ENCODE measurements around the gene GRHL1. TPM values are rescaled to one million over a fixed set of nuclear protein-coding genes. Genes with fewer than 3 reads are reported as not detected.

GRHL1 gene
- total and polyA plus RNA-seq, 12 donors: 0.57 to 2.6 (median 1.2) TPM; not detected in 1

DNA sequence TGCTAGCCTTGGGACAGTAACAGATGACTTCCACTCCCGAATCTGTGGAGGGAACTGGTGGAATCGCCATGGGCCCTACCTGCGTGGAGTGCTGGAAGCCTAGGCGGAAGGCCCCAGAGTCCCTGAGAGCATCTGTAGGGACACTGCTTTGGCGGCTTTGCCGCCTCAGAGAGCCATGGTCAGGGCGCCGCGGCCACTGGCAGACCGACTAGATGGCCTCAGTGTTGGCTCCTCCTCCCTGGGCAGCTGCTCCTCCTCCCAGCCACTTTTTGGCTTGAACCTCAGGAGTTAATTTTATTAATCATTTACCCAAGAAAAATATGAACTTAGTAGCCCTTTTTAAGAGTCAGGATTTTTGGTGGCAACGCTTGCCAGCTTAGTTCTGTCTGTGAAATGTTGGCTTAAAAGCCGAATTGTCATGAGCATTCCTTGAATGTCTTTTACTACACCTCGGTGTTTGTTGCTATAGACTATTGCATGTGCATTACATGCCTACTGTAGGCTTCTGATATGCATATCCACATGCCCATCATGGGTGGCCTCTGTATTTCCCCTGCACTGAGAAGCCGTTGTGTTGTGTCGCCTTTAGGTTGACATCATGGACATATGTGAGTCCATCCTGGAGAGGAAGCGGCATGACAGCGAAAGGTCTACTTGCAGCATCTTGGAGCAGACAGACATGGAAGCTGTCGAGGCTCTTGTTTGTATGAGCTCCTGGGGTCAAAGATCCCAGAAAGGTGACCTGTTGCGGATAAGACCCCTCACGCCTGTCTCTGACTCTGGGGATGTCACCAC is 94.3 kb downstream of the GRHL1 start:
- H3K4me3 ChIP-seq: peak overlapping the region in 1 of 4 donors; percentile 94
- H3K9me3 ChIP-seq (replicated peaks in 1 of 3): no peaks in the 10 kb centered on the region
- peaks cover 31 to 51% of the 10 kb centered on the region in 2 donors for H3K4me1 ChIP-seq (replicated peaks in 1 of 2)
- intact Hi-C loops (cut with DNase I): loop anchor here (5.0 kb wide), 2 partner anchors 63 to 233 kb away; no protein-coding TSS in a partner anchor
- H3K27me3 ChIP-seq: no peaks in the 10 kb centered on the region
- TF ChIP-seq POLR2A (IDR thresholded peaks at IDR 0.05): peak in 1 of 2 donors; percentile 48
- TF ChIP-seq, protein P1, sequence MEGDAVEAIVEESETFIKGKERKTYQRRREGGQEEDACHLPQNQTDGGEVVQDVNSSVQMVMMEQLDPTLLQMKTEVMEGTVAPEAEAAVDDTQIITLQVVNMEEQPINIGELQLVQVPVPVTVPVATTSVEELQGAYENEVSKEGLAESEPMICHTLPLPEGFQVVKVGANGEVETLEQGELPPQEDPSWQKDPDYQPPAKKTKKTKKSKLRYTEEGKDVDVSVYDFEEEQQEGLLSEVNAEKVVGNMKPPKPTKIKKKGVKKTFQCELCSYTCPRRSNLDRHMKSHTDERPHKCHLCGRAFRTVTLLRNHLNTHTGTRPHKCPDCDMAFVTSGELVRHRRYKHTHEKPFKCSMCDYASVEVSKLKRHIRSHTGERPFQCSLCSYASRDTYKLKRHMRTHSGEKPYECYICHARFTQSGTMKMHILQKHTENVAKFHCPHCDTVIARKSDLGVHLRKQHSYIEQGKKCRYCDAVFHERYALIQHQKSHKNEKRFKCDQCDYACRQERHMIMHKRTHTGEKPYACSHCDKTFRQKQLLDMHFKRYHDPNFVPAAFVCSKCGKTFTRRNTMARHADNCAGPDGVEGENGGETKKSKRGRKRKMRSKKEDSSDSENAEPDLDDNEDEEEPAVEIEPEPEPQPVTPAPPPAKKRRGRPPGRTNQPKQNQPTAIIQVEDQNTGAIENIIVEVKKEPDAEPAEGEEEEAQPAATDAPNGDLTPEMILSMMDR (IDR thresholded peaks at IDR 0.05): no peak
- DNase-seq: peak; percentile 50 to 81 (median 68)
- peaks cover 0 to 32% of the 10 kb centered on the region in 2 donors for H3K36me3 ChIP-seq (replicated peaks in 1 of 2)
- WGBS, 4 donors: 52 to 68% (median 64%) methylated on average over 12 to 20 of the region's 20 CpGs
- peak overlapping the region; percentile 79 to 100 (median 96) for H3K27ac ChIP-seq

DNA sequence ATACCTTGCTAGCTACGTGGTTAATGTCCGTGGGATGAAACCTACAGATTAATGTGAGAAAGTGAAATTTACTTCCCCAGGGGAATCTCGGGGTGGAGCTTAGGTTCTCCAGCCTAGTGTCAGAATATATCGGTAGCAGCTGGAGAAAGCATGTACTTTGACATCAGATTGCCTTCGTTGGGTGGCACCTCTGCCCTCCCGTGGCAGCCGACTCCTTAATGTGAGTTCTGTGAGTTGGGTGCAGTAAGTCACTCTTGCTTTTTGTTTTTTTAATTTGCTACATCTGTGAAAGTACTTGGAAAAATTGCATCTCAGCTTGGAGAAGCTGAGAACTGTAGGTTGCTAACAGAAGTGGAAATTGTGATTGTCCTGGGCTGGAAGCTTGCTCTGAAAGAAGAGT is 95.4 kb downstream of the GRHL1 start:
- no peaks in the 10 kb centered on the region for H3K27me3 ChIP-seq
- no peak overlapping the region for H3K4me3 ChIP-seq
- no peak for DNase-seq
- WGBS, 4 donors: 49 to 72% (median 66%) methylated on average over 7 of the region's 7 CpGs
- H3K4me1 ChIP-seq (replicated peaks in 1 of 2): peaks cover 21 to 41% of the 10 kb centered on the region in 2 donors
- TF ChIP-seq, protein P1 (IDR thresholded peaks at IDR 0.05): no peak
- TF ChIP-seq POLR2A (IDR thresholded peaks at IDR 0.05): no peak
- H3K9me3 ChIP-seq (replicated peaks in 1 of 3): no peaks in the 10 kb centered on the region
- peak overlapping the region in 2 of 5 donors; percentile 27 to 96 for H3K27ac ChIP-seq
- peaks cover 0 to 36% of the 10 kb centered on the region in 2 donors for H3K36me3 ChIP-seq (replicated peaks in 1 of 2)
- intact Hi-C loops (cut with DNase I): loop anchor here (5.0 kb wide), 2 partner anchors 65 to 235 kb away; no protein-coding TSS in a partner anchor

DNA sequence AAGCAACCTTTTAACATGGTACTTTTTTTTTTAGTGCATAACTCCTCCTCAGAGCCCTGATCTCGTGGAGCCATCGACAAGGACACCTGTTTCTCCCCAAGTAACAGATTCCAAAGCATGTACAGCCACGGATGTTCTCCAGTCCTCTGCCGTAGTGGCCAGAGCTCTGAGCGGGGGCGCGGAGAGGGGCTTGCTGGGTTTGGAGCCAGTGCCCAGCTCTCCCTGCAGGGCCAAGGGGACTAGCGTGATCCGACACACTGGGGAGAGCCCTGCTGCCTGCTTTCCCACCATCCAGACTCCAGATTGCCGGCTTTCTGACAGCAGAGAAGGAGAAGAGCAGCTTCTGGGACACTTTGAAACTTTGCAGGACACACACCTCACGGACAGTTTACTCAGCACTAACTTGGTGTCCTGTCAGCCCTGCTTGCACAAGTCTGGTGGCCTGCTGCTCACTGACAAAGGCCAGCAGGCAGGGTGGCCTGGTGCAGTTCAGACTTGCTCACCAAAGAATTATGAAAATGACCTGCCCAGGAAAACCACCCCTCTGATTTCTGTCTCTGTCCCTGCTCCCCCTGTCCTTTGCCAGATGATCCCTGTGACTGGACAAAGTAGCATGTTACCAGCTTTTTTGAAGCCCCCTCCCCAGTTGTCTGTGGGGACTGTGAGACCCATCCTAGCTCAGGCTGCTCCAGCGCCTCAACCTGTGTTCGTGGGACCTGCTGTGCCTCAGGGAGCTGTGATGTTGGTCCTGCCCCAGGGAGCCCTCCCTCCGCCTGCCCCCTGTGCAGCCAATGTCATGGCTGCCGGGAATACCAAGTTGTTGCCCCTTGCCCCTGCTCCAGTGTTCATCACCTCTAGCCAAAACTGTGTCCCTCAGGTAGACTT is 96.4 kb downstream of the GRHL1 start:
- Histone ChIP-seq H3K27ac (peak overlapping the region in 2 of 5 donors; percentile 44), H3K4me3 (no peak overlapping the region), H3K27me3 (no peaks in the 10 kb centered on the region), H3K36me3 (replicated peaks in 1 of 2) (peaks cover 0 to 45% of the 10 kb centered on the region in 2 donors), H3K4me1 (replicated peaks in 1 of 2) (peaks cover 16 to 32% of the 10 kb centered on the region in 2 donors), H3K9me3 (replicated peaks in 1 of 3) (no peaks in the 10 kb centered on the region)
- no peak for DNase-seq
- TF ChIP-seq POLR2A (IDR thresholded peaks at IDR 0.05): no peak
- TF ChIP-seq, protein P1 (IDR thresholded peaks at IDR 0.05): no peak
- intact Hi-C loops (cut with DNase I): loop anchor here (2.0 to 5.0 kb wide), 3 partner anchors 65 to 236 kb away; no protein-coding TSS in a partner anchor
- 77 to 87% (median 84%) methylated on average over 10 to 15 of the region's 15 CpGs for WGBS, 4 donors
